Measurements from ENCODE around the gene CAST.
"Not testable (repeated sequence)": the region's sequence is repeated elsewhere in the genome, so short reads cannot be mapped to it uniquely, and the experiment has no call there.

The CAST gene, protein sequence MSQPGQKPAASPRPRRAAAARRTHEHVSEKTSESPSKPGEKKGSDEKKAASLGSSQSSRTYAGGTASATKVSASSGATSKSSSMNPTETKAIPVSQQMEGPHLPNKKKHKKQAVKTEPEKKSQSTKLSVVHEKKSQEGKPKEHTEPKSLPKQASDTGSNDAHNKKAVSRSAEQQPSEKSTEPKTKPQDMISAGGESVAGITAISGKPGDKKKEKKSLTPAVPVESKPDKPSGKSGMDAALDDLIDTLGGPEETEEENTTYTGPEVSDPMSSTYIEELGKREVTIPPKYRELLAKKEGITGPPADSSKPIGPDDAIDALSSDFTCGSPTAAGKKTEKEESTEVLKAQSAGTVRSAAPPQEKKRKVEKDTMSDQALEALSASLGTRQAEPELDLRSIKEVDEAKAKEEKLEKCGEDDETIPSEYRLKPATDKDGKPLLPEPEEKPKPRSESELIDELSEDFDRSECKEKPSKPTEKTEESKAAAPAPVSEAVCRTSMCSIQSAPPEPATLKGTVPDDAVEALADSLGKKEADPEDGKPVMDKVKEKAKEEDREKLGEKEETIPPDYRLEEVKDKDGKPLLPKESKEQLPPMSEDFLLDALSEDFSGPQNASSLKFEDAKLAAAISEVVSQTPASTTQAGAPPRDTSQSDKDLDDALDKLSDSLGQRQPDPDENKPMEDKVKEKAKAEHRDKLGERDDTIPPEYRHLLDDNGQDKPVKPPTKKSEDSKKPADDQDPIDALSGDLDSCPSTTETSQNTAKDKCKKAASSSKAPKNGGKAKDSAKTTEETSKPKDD

GRCh38 chr5:96661855-96662724 lies at the start of gene CAST:
TSS of gene CAST (plus strand) at chr5:96662376. CDS start at chr5:96662423, 47 bp downstream.
- H3K27ac ChIP-seq: peak within 1 kb of the TSS; percentile 95 to 100 (median 99)
- H3K4me3 ChIP-seq: peak within 1 kb of the TSS; percentile 91 to 97 (median 95)

DNA sequence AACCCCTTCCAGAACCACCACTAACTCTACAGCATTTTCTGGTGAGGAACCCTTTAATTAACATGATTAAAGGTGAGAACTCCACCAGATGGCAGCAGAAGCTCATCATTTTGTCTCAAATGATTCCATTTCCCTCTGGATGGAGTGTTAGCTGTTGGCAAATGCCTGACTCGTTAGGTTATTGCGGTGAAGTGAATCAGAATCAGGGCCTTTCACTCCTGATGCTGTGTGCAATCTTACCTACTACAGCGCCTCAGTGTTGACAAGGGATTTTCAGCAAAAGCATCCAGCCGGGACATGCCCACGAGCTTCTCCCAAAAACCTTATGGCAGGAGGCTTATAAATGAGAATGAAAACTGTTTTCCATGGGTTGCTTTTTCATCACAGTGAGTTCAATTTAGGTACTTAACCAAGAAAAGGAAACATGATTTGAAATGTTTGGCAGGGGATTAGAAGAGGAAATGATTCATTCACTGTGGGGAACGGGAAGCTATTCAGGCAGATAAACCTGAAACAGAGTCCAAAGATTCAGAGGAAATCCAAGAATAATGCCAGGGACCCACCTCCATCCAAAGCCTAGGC lies 48.0 kb upstream of the CAST start:
- peak overlapping the region in 9 of 21 experiments; percentile 11 to 66 (median 33) for H3K27ac ChIP-seq
- H3K4me3 ChIP-seq: no peak overlapping the region

GRCh38 chr5:96615223-96615622 lies 47.0 kb upstream of the CAST start:
- peak overlapping the region in 3 of 21 experiments; percentile 12 to 62 (median 33) for H3K27ac ChIP-seq
- H3K4me3 ChIP-seq: no peak overlapping the region

GRCh38 chr5:96616801-96617200 lies 45.4 kb upstream of the CAST start:
- no peak overlapping the region for H3K4me3 ChIP-seq
- H3K27ac ChIP-seq: peak overlapping the region in 1 of 21 experiments; percentile 41

DNA sequence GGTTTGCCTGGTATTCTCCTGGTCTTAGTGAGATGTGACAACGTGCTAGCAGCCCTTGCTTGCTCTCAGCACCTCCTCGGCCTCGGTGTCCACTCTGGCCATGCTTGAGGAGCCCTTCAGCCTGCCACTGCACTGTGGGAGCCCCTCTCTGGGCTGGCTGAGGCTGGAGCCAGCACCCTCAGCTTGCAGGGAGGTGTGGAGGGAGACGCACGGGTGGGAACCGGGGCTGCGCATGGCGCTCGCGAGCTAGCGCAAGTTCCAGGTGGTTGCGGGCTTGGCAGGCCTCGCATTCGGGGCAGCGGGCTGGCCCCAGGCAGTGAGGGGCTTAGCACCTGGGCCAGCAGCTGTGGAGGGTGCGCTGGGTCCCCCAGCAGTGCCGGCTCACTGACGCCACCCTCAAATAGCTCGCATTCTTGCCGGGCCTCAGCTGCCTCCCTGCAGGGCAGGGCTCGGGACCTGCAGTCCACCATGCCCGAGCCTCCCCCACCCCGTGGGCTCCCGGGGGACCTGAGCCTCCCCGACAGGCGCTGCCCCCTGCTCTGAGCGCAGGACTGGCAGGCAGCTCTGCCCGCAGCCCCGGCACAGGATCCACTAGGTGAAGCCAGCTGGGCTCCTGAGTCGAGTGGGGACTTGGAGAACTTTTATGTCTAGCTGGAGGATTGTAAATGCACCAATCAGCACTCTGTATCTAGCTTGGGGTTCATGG lies 43.7 kb upstream of the CAST start:
- H3K27ac ChIP-seq, H3K4me3 ChIP-seq: not testable (repeated sequence)

- H3K27ac ChIP-seq: no peak overlapping the region
- H3K4me3 ChIP-seq: no peak overlapping the region
These were observed 42.2 kb upstream of the CAST start for GRCh38 chr5:96619946-96620345.

GRCh38 chr5:96624596-96624995 lies 37.6 kb upstream of the CAST start:
- Histone ChIP-seq H3K27ac (no peak overlapping the region), H3K4me3 (no peak overlapping the region)

DNA sequence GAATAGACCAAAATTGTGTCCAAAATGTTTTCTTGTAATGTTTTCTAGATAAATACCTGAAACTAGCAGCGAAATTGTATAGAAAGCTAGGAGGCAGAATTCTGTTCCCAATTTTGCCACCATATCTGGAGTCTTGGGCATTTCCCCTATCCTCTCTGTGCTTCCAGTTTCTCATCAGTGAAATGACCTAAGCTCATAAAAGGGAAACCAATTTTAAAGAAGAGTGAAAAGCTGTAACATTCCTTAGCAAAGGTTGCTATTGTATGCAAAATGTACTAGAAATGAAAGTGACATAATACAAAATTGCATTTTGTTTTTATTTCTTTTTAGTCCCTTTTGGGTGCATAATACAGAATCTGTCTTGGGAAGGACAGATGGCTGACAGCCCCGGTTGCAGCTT lies 36.8 kb upstream of the CAST start:
- Histone ChIP-seq H3K4me3 (no peak overlapping the region), H3K27ac (no peak overlapping the region)

GRCh38 chr5:96626956-96627355 lies 35.2 kb upstream of the CAST start:
- peak overlapping the region in 3 of 21 experiments; percentile 27 to 33 (median 28) for H3K27ac ChIP-seq

GRCh38 chr5:96627792-96628398 lies 34.3 kb upstream of the CAST start:
- H3K27ac ChIP-seq: peak overlapping the region in 8 of 21 experiments; percentile 7 to 80 (median 49)
- no peak overlapping the region for H3K4me3 ChIP-seq

More at GRCh38 chr5:96626956-96627355, 35.2 kb upstream of the CAST start:
- H3K4me3 ChIP-seq: no peak overlapping the region

DNA sequence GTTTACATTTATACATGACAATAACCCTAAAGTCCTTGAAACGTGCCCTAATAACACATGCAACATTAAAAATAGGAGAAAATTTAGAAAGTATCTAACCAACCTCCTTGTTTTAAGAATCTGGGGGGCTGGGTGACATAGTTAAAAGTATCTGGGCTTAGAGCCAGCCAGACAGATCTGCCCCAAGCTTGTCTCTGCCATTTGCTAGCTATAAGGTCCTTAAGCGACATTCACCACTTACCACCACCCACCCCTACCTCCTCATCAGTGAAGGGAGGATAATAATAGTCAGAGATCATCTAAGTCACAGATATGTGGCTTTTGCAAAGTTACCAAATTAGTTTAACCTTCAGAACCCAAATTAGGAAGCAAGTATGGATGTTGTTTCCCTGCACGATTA lies 33.8 kb upstream of the CAST start:
- H3K27ac ChIP-seq: peak overlapping the region in 9 of 21 experiments; percentile 7 to 80 (median 60)

DNA sequence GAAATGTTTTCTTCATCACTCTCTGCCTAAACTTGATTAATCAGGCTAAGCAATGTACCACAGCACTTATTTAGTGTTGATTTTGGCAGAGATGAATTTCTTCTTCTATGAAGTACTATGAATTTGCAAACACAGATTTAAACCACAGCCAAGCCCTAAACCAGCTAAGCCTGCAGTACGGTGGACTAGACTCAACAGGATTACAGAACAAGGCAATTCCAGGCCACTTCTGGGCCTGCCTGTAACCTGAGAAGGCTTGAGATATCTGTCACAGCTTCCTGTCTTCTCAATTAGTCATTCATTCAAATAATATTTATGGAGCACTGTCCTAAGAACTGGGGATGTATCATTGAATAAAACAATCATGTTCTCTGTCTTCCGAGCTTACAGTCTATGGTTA lies 32.4 kb upstream of the CAST start:
- H3K27ac ChIP-seq: peak overlapping the region in 18 of 21 experiments; percentile 17 to 80 (median 63)
- H3K4me3 ChIP-seq: no peak overlapping the region

More for the DNA sequence above, 33.8 kb upstream of the CAST start:
- no peak overlapping the region for H3K4me3 ChIP-seq

- Histone ChIP-seq H3K27ac (peak overlapping the region in 7 of 21 experiments; percentile 1 to 59 (median 44)), H3K4me3 (no peak overlapping the region)
These were observed 28.4 kb upstream of the CAST start for GRCh38 chr5:96633820-96634219.

DNA sequence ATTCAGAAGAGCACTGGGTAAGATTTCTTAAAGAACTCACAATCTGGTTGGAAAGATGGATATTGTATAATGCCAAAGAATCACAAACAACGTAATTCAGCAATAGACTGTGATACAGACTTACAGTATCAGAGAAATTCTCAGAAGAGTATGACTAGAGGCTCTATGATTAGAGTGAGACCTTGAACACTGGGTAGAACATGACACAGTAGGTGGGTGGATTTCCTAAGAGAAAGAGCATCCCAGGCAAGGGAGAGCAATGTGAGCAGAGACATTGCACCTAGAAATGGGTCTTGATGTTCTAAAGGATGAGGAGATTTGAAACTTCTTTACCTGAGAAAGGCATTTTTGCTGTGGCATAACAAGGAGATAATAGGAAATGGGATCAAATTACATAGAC lies 27.3 kb upstream of the CAST start:
- H3K4me3 ChIP-seq: no peak overlapping the region

GRCh38 chr5:96636046-96636445 lies 26.1 kb upstream of the CAST start:
- no peak overlapping the region for H3K4me3 ChIP-seq
- no peak overlapping the region for H3K27ac ChIP-seq

More for the DNA sequence above, 27.3 kb upstream of the CAST start:
- no peak overlapping the region for H3K27ac ChIP-seq

GRCh38 chr5:96636594-96636993 lies 25.6 kb upstream of the CAST start:
- H3K27ac ChIP-seq: no peak overlapping the region
- no peak overlapping the region for H3K4me3 ChIP-seq

- Histone ChIP-seq H3K27ac (no peak overlapping the region), H3K4me3 (no peak overlapping the region)
These were observed 25.0 kb upstream of the CAST start for GRCh38 chr5:96637196-96637595.

GRCh38 chr5:96638561-96638960 lies 23.6 kb upstream of the CAST start:
- no peak overlapping the region for H3K27ac ChIP-seq
- H3K4me3 ChIP-seq: no peak overlapping the region
